Sigmoid colon (tissue), 4 donors: ENCODE results near the gene CSPG4.

Experiments
- EP300 ChIP-seq, 4 donors: sonication (generic); formaldehyde crosslinking; IDR thresholded peaks; one replicate each; pipeline ENCODE4 v1.6.1; 2017; ENCODE audit warnings: antibody characterized with exemption in 4 of 4
- TF ChIP-seq, protein P1 (sequence below), 4 experiments: fragments of 450-650 bp in 3 of 4; fragments of 200-600 bp in 1 of 4; IDR thresholded peaks; one replicate each; pipeline ENCODE4 v1.5.1; 2016 to 2019; ENCODE audit warnings: antibody characterized with exemption in 4 of 4, mild to moderate bottlenecking in 3 of 4, moderate library complexity in 2 of 4

DNA sequence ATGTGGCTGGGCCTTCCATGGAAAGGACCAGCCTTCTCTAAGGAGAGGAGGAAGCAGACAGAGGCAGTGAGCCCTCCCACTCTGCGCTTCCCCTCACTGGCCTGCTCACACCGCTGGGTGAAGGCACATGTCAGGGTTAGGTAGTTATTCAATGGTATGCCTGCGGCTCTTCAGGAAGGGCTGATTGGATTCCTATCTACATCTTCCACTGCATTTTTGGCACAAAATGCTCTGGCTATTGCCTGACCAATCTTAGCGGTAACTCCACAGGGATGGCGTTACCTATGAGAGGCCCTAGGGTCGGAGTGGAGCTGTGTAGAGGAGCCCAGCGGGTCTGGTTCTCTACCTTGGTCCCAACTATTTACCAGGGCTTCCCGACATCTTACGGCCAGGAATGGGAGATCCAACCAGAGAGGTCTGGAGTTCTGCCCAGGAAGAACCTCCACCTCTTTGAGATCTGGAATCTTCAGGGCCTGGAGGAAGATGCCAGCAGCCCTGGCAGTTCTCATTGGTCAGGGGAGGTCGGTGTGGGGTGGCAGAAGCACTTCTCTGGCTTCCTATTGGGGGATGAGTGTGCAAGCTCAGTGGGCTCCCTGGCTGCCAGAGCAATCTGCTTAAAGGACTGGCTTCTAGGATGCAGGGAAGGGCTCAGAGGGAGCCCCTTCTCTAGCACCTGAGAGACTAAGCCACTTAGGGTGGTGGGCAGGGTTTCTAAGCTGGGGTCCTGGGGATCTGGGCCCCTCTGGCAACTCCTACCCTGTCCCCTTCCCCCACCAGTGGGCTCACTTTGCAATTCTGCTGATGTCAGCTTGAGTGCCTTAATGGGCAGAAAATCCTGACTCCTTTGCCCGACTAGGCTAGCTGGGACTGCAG lies 40.7 kb downstream of the CSPG4 start:
- TF ChIP-seq, protein P1, sequence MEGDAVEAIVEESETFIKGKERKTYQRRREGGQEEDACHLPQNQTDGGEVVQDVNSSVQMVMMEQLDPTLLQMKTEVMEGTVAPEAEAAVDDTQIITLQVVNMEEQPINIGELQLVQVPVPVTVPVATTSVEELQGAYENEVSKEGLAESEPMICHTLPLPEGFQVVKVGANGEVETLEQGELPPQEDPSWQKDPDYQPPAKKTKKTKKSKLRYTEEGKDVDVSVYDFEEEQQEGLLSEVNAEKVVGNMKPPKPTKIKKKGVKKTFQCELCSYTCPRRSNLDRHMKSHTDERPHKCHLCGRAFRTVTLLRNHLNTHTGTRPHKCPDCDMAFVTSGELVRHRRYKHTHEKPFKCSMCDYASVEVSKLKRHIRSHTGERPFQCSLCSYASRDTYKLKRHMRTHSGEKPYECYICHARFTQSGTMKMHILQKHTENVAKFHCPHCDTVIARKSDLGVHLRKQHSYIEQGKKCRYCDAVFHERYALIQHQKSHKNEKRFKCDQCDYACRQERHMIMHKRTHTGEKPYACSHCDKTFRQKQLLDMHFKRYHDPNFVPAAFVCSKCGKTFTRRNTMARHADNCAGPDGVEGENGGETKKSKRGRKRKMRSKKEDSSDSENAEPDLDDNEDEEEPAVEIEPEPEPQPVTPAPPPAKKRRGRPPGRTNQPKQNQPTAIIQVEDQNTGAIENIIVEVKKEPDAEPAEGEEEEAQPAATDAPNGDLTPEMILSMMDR (IDR thresholded peaks at IDR 0.05): no peak
- TF ChIP-seq EP300 (IDR thresholded peaks at IDR 0.05): no peak
